Activated naive CD8-positive, alpha-beta T cell treated with anti-CD3 and anti-CD28 coated beads for 36 hours (primary cell): Measurements from ENCODE around the gene STYK1. TPM values are rescaled to one million over a fixed set of nuclear protein-coding genes. Genes with fewer than 3 reads are reported as not detected.
"Not testable (repeated sequence)": the region's sequence is repeated elsewhere in the genome, so short reads cannot be mapped to it uniquely, and the experiment has no call there.

ENCODE experiments used
- DNase-seq: peaks from one replicate; pipeline ENCODE4 v3.0.0; 2021
- H3K27ac Mint-ChIP-seq: one replicate; pipeline ENCODE4 v1.8.0; 2022; ENCODE audit warnings: mild to moderate bottlenecking, moderate library complexity, mixed read lengths
- H3K27me3 Mint-ChIP-seq: one replicate; pipeline ENCODE4 v1.8.0; 2022; ENCODE audit warnings: mild to moderate bottlenecking, mixed read lengths
- H3K36me3 Mint-ChIP-seq: one replicate; pipeline ENCODE4 v1.8.0; 2021; ENCODE audit warnings: mild to moderate bottlenecking, mixed read lengths
- H3K4me1 Mint-ChIP-seq: one replicate; pipeline ENCODE4 v1.8.0; 2021; ENCODE audit warnings: mixed read lengths
- H3K4me3 Mint-ChIP-seq: one replicate; pipeline ENCODE4 v1.8.0; 2022; ENCODE audit warnings: mild to moderate bottlenecking, moderate library complexity, mixed read lengths
- H3K9me3 Mint-ChIP-seq: one replicate; pipeline ENCODE4 v1.8.0; 2022; ENCODE audit warnings: mixed read lengths
- total RNA-seq, 2 experiments: library from RNA; stranded (reverse); gene quantifications; one replicate each; pipeline ENCODE4 v1.2.3, GENCODE V29; 2021

The STYK1 gene
- total RNA-seq, 2 experiments from 2014 or later, result 0.46 to 0.56 TPM

DNA sequence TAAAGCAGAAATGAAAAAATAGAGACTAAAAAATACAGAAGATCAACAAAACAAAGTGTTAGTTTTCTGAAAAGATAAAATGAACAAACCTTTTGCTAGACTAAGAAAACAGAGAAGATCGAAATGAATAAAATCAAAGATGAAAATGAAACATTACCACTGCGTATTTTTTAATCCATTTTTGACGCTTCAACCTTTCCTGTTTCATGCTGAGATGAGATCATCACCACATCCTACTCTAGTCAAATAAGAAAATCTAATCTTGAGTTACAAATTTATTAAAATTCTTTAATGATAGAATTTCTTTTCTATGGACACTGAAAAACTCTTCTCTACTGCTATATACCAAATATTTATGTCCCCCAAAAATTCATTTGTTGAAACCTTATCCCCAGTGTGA is 91.1 kb downstream of the STYK1 start:
- no peak overlapping the region for H3K4me3 Mint-ChIP-seq
- H3K27me3 Mint-ChIP-seq, result no peaks in the 10 kb centered on the region
- H3K36me3 Mint-ChIP-seq, result peaks cover 44% of the 10 kb centered on the region
- DNase-seq, result no peak
- no peaks in the 10 kb centered on the region for H3K4me1 Mint-ChIP-seq
- H3K9me3 Mint-ChIP-seq, result peaks cover 4% of the 10 kb centered on the region
- no peak overlapping the region for H3K27ac Mint-ChIP-seq

DNA sequence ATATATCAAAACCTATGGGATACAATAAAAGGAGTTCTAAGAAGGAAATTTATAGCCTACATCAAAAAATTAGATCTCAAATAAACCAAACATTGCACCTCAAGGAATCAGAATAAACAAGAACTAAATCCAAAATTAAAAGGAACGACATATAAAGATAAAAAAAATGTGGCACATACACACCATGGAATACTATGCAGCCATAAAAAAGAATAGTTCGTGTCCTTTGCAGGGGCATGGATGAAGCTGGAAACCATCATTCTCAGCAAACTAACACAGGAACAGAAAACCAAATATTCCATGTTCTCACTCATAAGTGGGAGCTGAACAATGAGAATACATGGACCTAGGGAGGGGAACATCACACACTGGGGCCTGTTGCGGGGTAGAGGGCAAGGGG is 91.7 kb downstream of the STYK1 start:
- DNase-seq, H3K4me1 Mint-ChIP-seq, H3K4me3 Mint-ChIP-seq, H3K9me3 Mint-ChIP-seq, H3K27me3 Mint-ChIP-seq, H3K27ac Mint-ChIP-seq: not testable (repeated sequence)
- peaks cover 40% of the 10 kb centered on the region for H3K36me3 Mint-ChIP-seq

DNA sequence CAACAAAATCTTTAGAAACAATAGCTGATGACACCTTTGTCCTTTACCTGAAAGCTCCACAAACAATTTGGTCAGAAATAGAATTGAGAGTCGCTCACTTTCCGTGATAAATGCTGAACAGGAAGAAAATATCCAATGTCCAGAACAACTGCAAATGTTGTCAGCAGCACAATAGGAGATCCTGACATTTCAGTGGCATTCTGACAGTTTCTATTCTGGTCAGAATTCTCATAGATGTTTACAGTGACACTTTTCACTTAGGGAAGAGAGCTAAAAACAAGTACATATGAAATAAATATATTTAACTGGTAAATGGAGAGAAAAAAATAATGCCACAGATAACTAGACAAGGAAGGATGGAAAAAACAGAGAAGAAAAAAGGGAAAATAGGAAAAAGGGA is 99.5 kb downstream of the STYK1 start:
- Mint-ChIP-seq H3K9me3 (peaks cover 1% of the 10 kb centered on the region), H3K27ac (no peak overlapping the region), H3K36me3 (peaks cover 26% of the 10 kb centered on the region)

DNA sequence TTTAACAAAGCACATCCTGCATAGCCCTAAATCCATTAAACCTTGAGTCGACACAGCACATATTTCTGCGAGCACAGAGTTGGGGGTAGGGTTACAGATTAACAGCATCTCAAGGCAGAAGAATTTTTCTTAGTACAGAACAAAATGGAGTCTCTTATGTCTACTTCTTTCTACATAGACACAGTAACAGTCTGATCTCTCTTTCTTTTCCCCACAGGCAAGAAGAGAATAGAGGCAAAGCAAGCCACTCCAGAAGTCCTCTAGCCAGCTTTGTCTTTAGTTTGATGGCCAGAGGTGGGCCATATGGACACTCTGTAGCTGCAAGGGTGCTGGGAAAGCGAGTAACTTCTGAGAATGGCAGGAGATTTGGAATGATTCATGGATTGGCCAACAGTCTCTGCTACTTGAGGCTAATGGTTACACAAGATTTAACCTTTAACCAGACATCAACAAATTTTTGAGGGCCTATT is 101.8 kb downstream of the STYK1 start:
- not testable (repeated sequence) for H3K27ac Mint-ChIP-seq, H3K27me3 Mint-ChIP-seq, DNase-seq, H3K9me3 Mint-ChIP-seq, H3K4me3 Mint-ChIP-seq
- Mint-ChIP-seq H3K36me3 (peaks cover 31% of the 10 kb centered on the region), H3K4me1 (peaks cover 33% of the 10 kb centered on the region)

More for the DNA sequence above, 99.5 kb downstream of the STYK1 start:
- H3K27me3 Mint-ChIP-seq, result no peaks in the 10 kb centered on the region
- DNase-seq, result no peak
- H3K4me3 Mint-ChIP-seq, result no peak overlapping the region
- peaks cover 23% of the 10 kb centered on the region for H3K4me1 Mint-ChIP-seq

DNA sequence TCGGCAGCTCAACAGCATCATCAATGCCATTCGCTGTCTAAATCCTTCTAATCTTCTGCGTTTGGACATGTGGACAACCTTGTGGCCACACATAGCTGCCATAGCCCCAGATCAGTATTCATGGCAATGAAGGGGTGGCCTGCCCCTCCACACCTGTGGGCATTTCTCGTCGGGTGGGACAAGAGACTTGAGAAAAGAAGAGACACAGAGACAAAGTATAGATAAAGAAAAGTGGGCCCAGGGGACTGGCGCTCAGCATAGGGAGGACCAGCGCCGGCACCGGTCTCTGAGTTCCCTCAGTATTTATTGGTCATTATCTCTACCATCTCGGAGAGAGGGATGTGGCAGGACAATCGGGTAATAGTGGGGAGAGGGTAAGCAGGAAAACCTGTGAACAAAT is 102.7 kb downstream of the STYK1 start:
- Mint-ChIP-seq H3K4me3 (no peak overlapping the region), H3K36me3 (peaks cover 31% of the 10 kb centered on the region), H3K9me3 (peaks cover 1% of the 10 kb centered on the region), H3K27ac (no peak overlapping the region), H3K27me3 (no peaks in the 10 kb centered on the region), H3K4me1 (peaks cover 40% of the 10 kb centered on the region)
- no peak for DNase-seq

Other genes starting within 250 kb of the STYK1 start
- gene KLRC2, start 238.0 kb downstream of the STYK1 start, total RNA-seq, result under 1 TPM in 1 of 2 experiments, not detected in 1; 0.82 TPM
- gene KLRC1, start 220.7 kb downstream of the STYK1 start, total RNA-seq, result under 1 TPM; 0.52 to 0.60 TPM
- 1 to 10 TPM; 2.4 to 2.6 TPM for gene EIF2S3B, start 168.2 kb downstream of the STYK1 start, total RNA-seq
- 100 to 1,000 TPM; 121 to 125 TPM for gene MAGOHB, start 60.4 kb downstream of the STYK1 start, total RNA-seq
- 100 to 1,000 TPM; 276 to 279 TPM for gene YBX3, start 49.3 kb upstream of the STYK1 start, total RNA-seq
- gene TAS2R7, start 128.6 kb upstream of the STYK1 start, total RNA-seq, result not detected
- gene TAS2R8, start 133.2 kb upstream of the STYK1 start, total RNA-seq, result not detected
- gene TAS2R9, start 136.1 kb upstream of the STYK1 start, total RNA-seq, result not detected
- not detected for gene TAS2R10, start 152.3 kb upstream of the STYK1 start, total RNA-seq
- 1 to 10 TPM; 1.3 to 1.4 TPM for gene PRR4, start 175.4 kb upstream of the STYK1 start, total RNA-seq
- gene PRH1, start 210.2 kb upstream of the STYK1 start, total RNA-seq, result 1 to 10 TPM; 6.3 to 7.3 TPM
- under 1 TPM; 0.12 to 0.16 TPM for gene TAS2R13, start 235.5 kb upstream of the STYK1 start, total RNA-seq